HG03342 (cell line): ENCODE data around the gene RSPO4.
"Not testable (repeated sequence)": the region's sequence is repeated elsewhere in the genome, so short reads cannot be mapped to it uniquely, and the experiment has no call there.

Experiments
- ATAC-seq: cut with Tn5 transposase; IDR thresholded peaks from one replicate; pipeline ENCODE4 v1.9.1; 2021; ENCODE audit warnings: mild to moderate bottlenecking, moderate library complexity; ENCODE audit not compliant: unreplicated experiment

The RSPO4 gene

DNA sequence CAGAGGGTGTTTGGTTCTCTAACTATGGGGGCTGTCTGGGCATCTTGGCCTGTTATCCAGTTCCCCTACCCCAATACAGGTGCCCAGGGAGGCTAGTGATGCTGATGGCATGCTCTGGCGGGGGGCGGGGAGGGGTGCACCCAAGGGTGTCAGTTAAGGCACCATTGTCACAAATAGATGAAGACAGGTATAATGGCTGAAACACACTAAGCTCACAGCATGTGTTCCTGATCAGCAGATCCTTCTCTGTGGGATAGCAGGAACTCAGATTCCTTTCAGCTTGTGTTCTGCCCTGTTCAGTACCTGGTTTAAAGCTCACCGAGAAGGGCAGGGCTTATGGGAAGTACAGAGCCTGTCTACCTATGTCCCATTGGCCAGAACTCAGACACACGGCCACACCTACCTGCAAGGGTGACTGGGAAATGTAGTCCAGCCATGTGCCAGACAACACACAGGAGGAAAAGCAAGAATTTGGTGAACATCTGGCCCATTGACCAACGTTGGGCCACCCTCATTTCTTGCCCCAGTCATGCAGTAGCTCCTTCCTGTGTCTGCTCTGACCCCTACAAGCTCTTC is 3.4 kb upstream of the RSPO4 start:
- ATAC-seq = no peak

DNA sequence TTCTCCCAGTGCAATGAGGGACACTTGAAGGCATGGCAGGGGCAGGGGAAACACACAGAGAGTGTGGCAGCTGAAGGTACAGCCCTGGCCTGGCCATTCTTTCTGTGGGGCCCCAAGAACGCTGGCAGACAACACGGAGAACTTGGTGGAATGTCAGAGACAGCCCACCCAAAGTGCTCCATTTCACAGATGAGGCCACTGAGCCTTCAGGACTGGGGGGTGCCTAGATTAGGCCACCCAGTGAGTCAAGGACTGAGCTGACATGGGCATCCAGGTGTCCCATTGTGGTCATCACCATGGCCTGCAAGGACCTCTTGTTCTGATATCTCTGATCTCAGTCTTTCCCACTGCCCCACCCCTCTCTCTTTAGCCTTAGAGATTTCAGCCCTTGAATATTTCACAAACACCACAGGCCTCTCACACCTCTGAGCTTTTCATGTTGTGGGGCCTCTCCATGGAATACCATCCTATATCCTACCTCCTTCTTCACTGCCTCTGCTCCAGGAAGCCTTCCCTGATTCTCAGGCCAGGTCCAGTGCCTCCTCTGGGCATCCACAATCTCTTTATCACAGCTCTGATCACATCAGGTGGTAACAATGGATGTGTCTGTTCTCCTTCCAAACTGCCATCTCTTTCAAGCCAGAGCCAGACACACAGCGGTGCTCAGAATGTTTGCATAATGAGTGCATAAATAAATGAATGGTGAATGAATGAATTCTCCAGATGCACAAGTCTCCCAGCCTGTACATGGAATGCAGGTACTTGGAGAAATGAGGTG is 2.0 kb upstream of the RSPO4 start:
- ATAC-seq = no peak

DNA sequence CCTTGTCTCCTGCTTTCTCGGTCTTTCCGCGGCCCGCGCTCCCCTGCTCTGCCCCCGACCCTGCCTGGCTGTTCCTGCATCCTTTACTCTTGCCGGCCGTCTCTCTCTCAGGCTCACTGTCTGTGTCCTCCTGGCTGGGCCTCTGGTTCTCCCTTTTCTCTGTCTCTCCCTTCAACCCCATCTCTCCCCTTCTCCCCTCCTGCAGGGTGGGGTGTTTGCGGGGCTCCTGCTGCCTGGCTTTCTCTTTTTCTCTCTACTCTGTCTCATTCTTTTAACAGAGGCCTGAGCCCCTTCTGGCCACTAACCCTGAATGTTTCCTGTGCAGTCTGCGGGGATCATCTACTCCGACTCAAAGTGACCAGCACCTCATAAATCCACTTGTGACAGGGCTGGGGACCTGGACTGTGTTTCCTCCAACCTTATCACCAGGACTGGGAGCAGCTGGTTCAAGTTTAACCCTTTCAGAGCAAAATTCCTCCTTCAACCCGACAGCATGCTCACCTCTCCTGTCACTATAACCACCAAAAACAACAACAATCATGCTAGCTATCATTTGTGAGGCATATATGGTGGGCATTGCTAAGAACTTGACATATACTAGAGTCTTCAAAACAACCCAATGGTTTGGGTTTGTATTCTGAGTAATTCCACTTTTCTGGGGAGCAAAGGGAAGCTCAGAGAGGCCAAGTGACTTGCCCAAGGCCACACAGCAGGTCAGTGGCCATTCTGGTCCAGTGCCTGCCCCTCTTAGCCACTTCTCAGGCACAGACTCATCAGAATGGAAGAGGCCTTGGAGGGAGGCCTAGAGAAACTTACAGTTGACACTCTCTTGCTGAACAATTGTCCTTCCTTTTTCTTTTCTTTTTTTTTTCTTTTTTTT is 811 bp upstream of the RSPO4 start:
- no peak for ATAC-seq

DNA sequence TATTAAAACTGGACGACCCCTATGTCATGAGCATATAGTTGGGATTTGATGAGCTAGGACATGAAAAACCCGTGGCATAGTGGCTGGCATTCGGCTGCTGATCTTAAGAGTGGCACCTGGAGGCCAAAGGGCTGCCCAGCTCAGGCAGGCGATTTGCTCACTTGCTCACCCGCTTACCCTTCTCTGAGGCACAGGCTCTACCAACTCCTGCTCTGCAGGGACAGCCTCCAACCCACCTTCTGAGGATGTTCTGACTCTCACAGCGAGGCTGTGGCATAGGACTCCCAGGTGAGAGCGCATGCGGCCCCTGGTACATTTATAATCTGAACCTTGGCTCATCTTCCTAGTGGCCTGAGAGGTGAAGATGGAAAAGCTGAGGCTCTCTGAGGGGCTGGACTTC is 995 bp downstream of the RSPO4 start:
- no peak for ATAC-seq

DNA sequence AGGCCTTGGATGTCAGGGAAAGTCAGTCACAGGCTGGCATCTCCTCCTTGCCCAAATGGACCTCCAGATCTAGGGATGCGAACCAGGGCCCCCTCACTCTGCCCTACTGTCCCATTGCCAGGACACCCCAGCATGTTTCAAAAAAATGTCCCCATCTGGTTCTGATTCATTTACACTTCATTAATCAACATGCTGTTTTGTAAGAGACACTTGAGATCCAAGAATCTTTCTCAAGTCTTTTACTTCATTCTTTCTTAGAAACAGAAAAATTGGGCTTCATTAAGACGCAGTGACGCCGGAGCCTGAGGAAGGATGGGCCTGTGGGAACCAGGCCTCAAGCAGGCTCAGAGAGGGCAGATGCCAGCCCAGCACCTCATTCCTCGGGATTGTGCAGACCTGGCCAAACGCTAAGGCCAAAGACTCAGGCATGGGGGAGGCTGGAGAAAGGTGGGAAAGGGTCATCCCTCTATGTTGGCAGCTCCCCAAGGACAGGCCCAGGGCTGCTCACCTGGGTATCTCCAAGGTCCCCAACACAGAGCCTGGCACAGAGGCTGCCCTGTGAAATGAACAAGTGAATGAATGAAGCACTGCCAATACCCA is 3.8 kb downstream of the RSPO4 start:
- no peak for ATAC-seq

DNA sequence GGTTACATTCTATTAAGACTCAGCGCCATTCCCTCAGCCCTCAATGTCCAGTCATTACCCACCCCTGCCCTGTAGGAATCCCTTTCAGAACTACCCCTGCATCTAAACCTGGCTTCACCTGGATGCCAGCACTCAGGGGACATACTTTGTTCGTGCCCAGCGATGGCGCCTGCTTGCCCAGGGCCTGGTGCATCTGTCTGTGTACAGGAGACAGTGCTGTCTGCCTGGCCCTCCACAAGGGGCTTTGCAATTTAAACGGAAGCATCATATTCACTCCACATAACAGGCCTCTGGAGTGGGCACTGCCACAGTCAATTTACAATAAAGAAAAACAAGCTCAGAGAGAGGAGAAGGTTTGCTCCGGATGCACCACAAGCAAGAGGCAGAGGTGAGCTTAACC is 4.6 kb downstream of the RSPO4 start:
- ATAC-seq = no peak

DNA sequence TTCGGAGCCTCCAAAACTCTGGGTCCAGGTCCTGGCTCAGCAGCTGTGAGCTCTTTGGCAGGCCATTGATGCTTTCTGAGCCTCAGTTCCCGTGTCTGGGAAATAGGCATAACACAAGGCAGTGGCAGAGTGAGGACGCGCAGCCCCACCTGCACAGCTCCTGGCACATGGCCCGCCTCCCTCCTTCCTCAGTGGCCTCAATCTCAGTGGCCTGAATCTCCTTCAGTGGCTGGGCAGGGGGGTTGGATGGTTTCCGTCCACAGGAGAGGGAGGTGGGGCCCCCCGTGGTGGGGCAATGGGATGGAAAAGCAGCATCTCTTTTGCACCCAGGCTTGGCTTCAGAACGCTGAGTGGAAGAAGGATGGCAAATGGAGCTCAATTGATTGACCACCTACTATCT is 5.1 kb downstream of the RSPO4 start:
- no peak for ATAC-seq

DNA sequence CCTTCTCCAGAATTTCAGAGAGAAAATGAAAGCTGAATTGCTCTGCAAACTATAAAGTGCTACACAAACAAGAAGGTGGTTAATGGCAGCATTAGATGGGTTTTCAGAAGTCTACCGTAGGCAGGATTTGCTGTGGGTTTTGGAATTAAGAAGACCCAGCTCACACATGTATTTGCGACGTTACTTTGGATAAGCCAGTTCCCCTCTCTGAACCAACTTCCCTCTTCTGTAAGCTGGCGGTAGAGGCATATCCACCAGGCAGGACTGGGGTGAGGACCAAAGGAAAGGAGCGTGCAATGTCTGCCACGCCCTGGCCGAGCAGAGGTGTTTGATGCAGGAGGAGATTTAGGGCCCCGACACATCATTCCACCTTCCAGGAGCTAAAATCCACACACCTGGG is 6.9 kb downstream of the RSPO4 start:
- no peak for ATAC-seq

DNA sequence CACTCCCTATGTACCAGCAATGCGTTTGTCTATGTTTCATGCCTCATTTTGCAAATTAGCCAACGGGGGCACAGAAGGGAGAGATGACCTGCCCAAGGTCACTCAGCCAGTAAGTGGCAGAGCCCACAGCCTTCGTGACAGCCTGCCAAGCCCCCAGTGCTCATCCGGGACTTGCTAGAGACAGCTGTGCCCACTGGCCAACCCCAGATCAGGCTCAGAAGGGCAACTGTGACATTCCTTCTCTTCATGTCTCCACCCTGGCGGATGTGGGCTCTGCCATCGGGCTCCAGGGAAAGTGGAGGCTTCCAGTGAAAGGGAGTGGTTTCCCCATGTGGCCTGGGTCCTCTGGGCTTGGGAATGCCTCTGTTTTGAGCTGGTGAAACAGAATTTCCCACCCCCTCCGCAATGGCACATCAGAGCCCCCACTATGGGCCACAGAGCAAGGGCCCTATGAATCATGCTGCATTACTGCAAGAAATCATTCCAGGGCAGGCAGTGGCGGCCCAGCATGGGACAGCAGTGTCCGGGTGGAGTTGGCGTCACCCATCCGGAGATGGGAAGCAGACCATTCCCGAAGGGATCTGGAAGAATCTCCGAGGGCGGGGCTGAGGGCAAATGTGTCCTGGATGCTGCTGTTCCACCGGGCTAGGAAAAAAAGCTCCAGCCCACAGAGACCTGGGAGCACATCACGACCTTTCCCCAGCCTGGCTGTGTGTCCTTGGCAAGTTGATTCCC is 9.1 kb downstream of the RSPO4 start:
- no peak for ATAC-seq

DNA sequence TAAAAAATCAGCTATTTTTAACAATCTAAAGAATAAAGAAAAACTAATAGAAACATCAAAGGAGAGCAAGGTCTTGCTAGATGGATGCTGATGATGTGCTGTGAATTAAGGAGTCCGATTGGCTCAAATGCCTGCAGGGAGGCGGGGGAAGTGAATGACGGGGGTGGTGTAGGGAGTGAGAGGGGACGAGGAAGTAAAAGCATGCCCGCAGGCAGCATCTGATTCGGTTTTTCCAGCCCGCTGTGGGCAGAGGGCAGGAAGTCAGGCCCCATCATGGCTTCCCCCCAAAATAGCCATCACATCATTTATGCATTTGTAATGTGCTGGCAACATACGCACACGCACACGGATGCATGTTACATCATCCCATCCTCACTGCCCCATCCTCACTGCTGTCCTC is 10.3 kb downstream of the RSPO4 start:
- ATAC-seq = no peak

DNA sequence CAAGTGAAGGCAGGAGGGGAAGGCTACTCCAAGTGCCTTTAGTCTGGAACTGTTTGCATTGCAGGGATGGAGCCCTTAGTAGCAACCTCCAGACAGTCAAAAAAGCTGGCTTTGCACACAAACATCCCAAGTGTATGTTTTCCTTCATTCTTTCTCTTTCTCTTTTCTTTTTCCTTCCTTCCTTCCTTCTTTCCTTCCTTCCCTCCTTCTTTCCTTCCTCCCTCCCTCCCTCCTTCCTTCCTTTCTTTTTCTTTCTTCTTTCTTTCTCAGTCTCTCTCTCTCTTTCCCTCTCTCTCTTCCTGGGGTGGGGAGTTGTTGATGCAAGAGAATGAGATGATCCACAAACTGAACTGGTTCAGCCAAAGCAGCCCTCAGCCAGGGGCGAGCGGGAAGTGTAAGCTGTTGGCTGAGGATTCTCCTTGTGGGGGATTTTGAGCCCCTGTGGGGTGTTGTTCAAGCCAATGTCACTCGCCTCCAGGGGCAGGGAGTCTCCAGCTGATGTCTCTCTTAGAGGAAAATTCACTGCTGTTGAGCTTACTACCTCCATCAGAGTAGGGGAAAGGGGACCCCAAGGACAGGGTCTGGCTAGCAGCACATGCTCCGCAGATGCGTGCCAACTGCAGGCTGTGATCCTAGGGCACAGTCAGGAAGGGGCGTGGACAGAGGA is 11.7 kb downstream of the RSPO4 start:
- ATAC-seq = no peak

DNA sequence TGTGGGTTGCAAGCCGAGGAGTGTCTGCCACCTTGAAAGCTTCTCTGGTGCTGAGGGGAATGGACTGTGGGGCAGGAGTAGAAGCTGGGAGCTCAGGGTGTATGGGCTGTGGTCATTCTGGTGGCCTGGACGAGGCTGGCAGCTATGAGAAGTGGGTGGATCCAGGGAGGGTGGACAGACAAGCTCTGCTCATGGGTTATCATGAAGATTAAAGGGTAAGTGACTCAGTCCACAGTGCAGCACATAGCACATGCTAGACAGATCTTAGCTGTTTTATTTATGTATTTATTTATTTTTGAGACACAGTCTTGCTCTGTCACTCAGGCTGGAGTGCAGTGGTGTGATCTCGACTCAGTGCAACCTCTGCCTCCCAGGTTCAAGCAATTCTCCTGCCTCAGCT is 13.8 kb downstream of the RSPO4 start:
- ATAC-seq = no peak

DNA sequence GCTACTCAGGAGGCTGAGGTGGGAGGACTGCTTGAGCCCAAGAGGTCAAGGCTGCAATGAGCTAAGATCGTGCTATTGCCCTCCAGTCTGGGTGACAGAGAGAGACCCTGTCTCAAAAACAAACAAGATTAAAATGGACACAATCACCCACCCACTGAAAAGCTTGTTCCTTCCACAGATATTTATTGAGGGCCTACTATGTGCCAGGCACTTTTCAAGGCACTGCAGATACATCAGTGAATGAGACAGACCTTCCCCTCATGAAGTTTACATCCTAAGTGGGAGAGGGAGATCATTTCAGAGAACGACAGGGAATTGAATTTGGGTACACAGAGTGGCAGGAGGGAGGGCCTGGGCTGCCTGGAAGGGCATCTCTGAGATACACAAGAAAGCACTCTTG is 14.4 kb downstream of the RSPO4 start:
- no peak for ATAC-seq

DNA sequence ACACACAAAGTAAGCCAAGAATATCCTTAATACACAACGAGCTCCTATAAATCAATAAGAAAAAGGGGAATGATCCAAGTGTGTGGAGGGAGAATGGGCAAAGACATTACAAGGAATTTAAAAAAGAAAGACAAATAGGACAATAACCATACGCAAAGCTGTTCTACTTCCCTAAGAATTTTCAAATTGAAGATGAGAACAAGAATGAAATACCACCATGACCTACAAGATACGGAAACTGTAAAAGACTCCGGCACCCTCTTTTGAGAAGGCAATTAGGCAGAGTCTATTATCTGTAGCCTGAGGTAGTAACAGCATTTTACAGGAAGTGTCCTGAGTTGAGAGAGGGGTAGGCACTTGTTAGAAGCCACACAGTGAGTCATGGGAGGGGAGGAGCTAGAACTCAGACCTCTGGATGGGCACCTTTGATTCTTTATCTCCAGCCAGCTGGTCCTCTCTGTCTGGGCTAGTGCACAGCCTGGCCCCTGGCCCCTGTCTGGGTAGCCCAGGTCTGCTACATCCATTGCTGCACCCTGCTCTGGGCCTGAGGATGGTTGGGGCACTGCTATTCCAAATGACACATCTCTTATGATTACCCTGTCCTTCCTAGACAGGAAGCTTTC is 15.3 kb downstream of the RSPO4 start:
- no peak for ATAC-seq

DNA sequence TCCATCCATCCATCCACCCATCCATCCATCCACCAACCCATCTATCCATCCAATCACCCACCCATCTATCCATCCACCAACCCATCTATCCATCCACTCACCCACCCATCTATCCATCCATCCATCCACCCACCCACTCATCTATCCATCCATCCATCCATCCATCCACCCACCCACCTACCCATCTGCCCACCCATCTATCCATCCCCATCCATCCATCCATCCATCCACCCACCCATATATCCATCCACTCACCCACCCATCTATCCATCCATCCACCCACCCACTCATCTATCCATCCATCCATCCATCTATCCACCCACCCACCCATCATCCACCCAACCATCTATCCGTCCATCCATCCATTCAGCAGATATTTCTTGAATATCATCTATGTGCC is 17.1 kb downstream of the RSPO4 start:
- ATAC-seq = not testable (repeated sequence)

DNA sequence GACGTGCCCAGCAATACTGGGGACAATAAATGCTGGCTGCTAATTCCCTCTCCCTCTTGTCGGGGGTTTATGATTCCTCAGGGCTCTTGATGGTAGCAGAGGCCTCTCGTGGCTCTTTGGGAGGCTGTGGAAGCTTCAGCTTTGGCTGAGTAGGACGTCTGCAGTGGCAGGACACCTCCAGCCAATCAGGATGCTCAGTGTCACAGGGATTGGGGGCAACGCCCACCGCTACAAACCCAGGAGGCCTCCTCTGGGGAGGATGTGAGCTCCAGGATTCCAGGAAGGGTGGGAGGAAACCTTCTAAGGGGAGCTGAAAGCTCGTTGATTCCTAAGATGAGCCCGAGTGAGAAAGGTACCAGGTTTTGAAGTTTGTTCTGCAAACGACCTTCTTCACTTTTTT is 19.4 kb downstream of the RSPO4 start:
- no peak for ATAC-seq

DNA sequence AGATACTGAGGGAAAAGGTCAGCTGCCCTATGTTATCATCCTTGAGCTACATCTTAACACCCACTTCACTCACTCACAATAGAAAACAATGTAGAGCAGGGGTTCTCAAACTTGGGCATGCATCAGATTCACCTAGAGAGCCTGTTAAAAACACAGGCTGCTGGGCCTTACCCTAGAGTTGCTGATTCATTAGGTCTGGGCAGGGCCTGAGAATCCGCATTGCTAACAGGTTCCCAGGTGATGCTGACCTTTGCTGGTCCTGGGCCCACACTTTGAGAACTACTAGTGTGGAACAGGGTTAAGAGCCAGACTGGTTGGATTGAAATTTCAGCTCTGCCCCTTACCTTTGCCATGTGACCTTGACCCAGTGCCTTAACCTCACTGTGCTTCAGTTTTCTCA is 25.1 kb downstream of the RSPO4 start:
- ATAC-seq = no peak

DNA sequence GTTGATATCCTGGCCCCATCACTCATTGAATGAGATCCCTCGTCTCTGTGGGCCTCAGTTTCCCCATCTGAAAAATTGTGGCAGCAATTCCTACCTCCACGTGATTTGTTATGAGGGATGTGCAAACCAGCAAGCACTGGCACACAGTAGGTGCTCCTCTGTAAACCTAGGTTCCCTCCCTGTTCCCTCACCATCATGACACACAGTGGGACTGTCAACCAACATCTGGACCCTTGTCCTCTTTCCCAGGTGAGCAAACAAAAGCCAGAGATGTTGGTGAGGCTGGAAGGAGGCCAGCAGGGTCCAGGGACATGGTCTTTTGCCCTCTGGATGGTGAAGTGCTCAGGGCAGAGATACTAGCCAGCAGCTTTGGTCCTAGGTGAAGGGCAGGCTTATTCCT is 26.1 kb downstream of the RSPO4 start:
- ATAC-seq = no peak

DNA sequence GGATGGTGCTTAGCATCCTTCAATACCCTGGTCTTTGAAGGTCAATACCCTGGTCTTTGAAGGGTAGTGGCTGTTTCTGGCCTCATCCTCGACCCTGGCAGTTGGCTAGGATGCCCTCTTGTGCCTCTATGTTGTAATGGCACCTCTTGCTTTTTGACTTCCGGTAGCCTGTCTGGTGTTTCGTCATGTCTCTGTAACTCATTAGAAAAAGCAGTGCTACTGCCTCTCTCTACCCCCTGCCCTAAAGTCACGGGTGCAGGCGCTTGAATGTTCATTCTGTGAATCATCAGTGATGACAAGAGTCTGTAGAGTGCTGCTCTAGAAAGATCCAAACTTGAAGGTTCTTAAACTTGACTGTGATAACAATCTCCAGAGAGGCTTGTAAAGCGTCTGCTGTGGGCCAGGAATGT is 28.3 kb downstream of the RSPO4 start:
- no peak for ATAC-seq

DNA sequence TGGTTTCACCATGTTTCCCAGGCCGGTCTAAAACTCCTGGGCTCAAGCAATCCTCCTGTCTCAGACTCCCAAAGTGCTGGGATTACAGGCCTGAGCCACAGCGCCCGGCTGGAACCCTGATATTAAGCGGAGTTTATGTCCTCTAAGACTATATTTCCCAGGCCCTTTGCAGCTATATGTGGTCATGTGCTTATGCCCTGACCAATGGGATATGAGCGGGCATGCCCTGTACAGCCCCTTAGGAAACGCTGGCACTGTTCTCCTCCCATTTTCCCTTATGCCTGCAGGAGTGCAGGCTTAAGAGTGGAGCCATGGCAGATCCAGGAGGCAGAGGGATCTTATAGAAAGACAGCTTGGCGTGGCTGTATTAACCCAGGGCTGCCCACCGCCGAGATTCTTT is 29.9 kb downstream of the RSPO4 start:
- no peak for ATAC-seq
